Fibroblast of skin of left quadriceps (primary cell): ENCODE data around the gene MADD.

Experiments
- DNase-seq, 2 experiments: peaks; one replicate each; pipeline ENCODE4 v3.0.0-alpha.2; 2013; ENCODE audit warnings: low read depth in 2 of 2

The MADD gene

GRCh38 chr11:47251751-47252150 is 18.2 kb upstream of the MADD start:
- no peak for DNase-seq

GRCh38 chr11:47253660-47254059 is 16.3 kb upstream of the MADD start:
- DNase-seq = no peak

GRCh38 chr11:47254386-47254785 is 15.5 kb upstream of the MADD start:
- DNase-seq = no peak

- no peak for DNase-seq
Measured at GRCh38 chr11:47256374-47256773, 13.6 kb upstream of the MADD start.

- DNase-seq = no peak
Measured at GRCh38 chr11:47257177-47257516, 12.8 kb upstream of the MADD start.

GRCh38 chr11:47257517-47258316 is 12.2 kb upstream of the MADD start, which contains the start of gene NR1H3:
Gene NR1H3 (plus strand): TSS chr11:47257996. CDS start chr11:47259217, 1,221 bp downstream.
- no peak for DNase-seq

GRCh38 chr11:47258317-47258902 is 11.5 kb upstream of the MADD start:
- DNase-seq = no peak

- DNase-seq = no peak
Measured at GRCh38 chr11:47259232-47259977, 10.5 kb upstream of the MADD start.

GRCh38 chr11:47260366-47260765 is 9.6 kb upstream of the MADD start:
- no peak for DNase-seq

GRCh38 chr11:47261291-47261800 is 8.6 kb upstream of the MADD start:
- DNase-seq = no peak

- no peak for DNase-seq
Measured at GRCh38 chr11:47264119-47264518, 5.8 kb upstream of the MADD start.

- DNase-seq = no peak
Measured at GRCh38 chr11:47264521-47264920, 5.4 kb upstream of the MADD start.

GRCh38 chr11:47267876-47268275 is 2.1 kb upstream of the MADD start:
- DNase-seq = no peak

GRCh38 chr11:47268448-47269001 is 1.4 kb upstream of the MADD start:
- DNase-seq = no peak

GRCh38 chr11:47269002-47269828 is 718 bp upstream of the MADD start:
- DNase-seq = peak; percentile 84 to 85

GRCh38 chr11:47270331-47271271 is 668 bp downstream of the MADD start:
- no peak for DNase-seq

GRCh38 chr11:47271328-47271727 is 1.4 kb downstream of the MADD start:
- no peak for DNase-seq

- DNase-seq = no peak
Measured at GRCh38 chr11:47271961-47272661, 2.2 kb downstream of the MADD start.

- DNase-seq = no peak
Measured at GRCh38 chr11:47272706-47273105, 2.8 kb downstream of the MADD start.
